Natural killer cell (primary cell): Measurements from ENCODE around the gene MYO5B. TPM values are rescaled to one million over a fixed set of nuclear protein-coding genes. Genes with fewer than 3 reads are reported as not detected.

Source experiments
- ATAC-seq, 3 donors: fragments of 150-1000 bp in 2 of 3; fragments of 200-7000 bp in 1 of 3; cut with Tn5 transposase; 1 replicate in 1 of 3; 2 replicates in 2 of 3; pipeline ENCODE4 v1.10.0; 2021; ENCODE audit warnings: mild to moderate bottlenecking in 2 of 3, moderate library complexity in 2 of 3
- DNase-seq, 2 donors: peaks; one replicate each; pipeline versions ENCODE4 v3.0.0 to v3.0.0-alpha.2; 2013 to 2021; ENCODE audit warnings: mixed read lengths in 1 of 2
- H3K27ac ChIP-seq: one replicate; pipeline ENCODE4 v1.5.1; 2013; ENCODE audit warnings: mild to moderate bottlenecking, low read length
- H3K27me3 ChIP-seq: one replicate; pipeline ENCODE4 v1.6.1; 2013; ENCODE audit warnings: low read length; ENCODE audit not compliant: control insufficient read depth, insufficient read depth
- H3K36me3 ChIP-seq: one replicate; pipeline ENCODE4 v1.6.1; 2013; ENCODE audit warnings: low read length; ENCODE audit not compliant: control insufficient read depth, insufficient read depth
- H3K4me1 ChIP-seq: one replicate; pipeline ENCODE4 v1.6.1; 2013; ENCODE audit warnings: low read length; ENCODE audit not compliant: control insufficient read depth, insufficient read depth
- H3K4me3 ChIP-seq: one replicate; pipeline ENCODE4 v1.5.1; 2013; ENCODE audit warnings: low read length
- H3K9me3 ChIP-seq: one replicate; pipeline ENCODE4 v1.6.1; 2013; ENCODE audit warnings: low read length; ENCODE audit not compliant: control insufficient read depth, insufficient read depth
- H3K27ac Mint-ChIP-seq, 2 donors: one replicate each; pipeline ENCODE4 v1.8.0; 2022; ENCODE audit warnings: mild to moderate bottlenecking in 2 of 2, mixed read lengths in 2 of 2, moderate library complexity in 1 of 2
- H3K27me3 Mint-ChIP-seq, 2 donors: one replicate each; pipeline ENCODE4 v1.8.0; 2022; ENCODE audit warnings: low read depth in 2 of 2, mixed read lengths in 2 of 2
- H3K36me3 Mint-ChIP-seq: one replicate; pipeline ENCODE4 v1.8.0; 2022; ENCODE audit warnings: mixed read lengths
- H3K4me1 Mint-ChIP-seq, 2 donors: one replicate each; pipeline ENCODE4 v1.8.0; 2022; ENCODE audit warnings: mixed read lengths in 2 of 2
- H3K4me3 Mint-ChIP-seq: one replicate; pipeline ENCODE4 v1.8.0; 2022; ENCODE audit warnings: mild to moderate bottlenecking, moderate library complexity, mixed read lengths
- H3K9me3 Mint-ChIP-seq, 2 donors: one replicate each; pipeline ENCODE4 v1.8.0; 2022; ENCODE audit warnings: mixed read lengths in 2 of 2
- CTCF ChIP-seq: fragments of 200-600 bp; IDR thresholded peaks from one replicate; pipeline ENCODE4 v1.8.0; 2022; ENCODE audit warnings: antibody characterized with exemption
- WGBS: methylation state at CpG from one replicate; pipeline ENCODE4 v1.1.7; 2013; ENCODE audit warnings: missing lambda C conversion rate; ENCODE audit not compliant: insufficient coverage; 5-methylcytosine and 5-hydroxymethylcytosine counted together
- intact Hi-C: fragments of 100-400 bp; cut with micrococcal nuclease; formaldehyde crosslinking; loops from one replicate; pipeline ENCODE4 v1.14.2; 2022
- total RNA-seq, 4 donors: library from RNA; stranded (reverse); fragments of 120-200 nt in 1 of 4; gene quantifications; one replicate each; pipeline versions ENCODE4 v1.2.3 to v1.2.4, GENCODE V29; 2013 to 2022

Gene MYO5B
- total RNA-seq, 3 donors from 2014 or later (not counting 1 experiment from before 2014, with no cell fraction given), result 0.33 TPM; not detected in 2

GRCh38 chr18:50090370-50091312, 104.3 kb downstream of the MYO5B start:
- Mint-ChIP-seq H3K27me3 (peaks cover 21 to 44% of the 10 kb centered on the region in 2 donors), H3K9me3 (no peaks in the 10 kb centered on the region), H3K4me1 (no peaks in the 10 kb centered on the region), H3K36me3 (no peaks in the 10 kb centered on the region), H3K4me3 (no peak overlapping the region), H3K27ac (no peak overlapping the region)
- TF ChIP-seq CTCF, result no peak
- DNase-seq, result no peak
- Histone ChIP-seq H3K36me3 (no peaks in the 10 kb centered on the region), H3K27me3 (no peaks in the 10 kb centered on the region), H3K4me3 (no peak overlapping the region), H3K27ac (no peak overlapping the region), H3K9me3 (no peaks in the 10 kb centered on the region), H3K4me1 (no peaks in the 10 kb centered on the region)
- 79% methylated on average over 6 of the region's 6 CpGs for WGBS
- no peak for ATAC-seq
- intact Hi-C loops, result no loop called here

- Histone ChIP-seq H3K27ac (no peak overlapping the region), H3K4me1 (no peaks in the 10 kb centered on the region), H3K9me3 (no peaks in the 10 kb centered on the region), H3K4me3 (no peak overlapping the region), H3K36me3 (no peaks in the 10 kb centered on the region), H3K27me3 (no peaks in the 10 kb centered on the region)
- ATAC-seq (no peak), DNase-seq (no peak)
- 87% methylated on average over 9 of the region's 9 CpGs for WGBS
- Mint-ChIP-seq H3K4me1 (no peaks in the 10 kb centered on the region), H3K36me3 (no peaks in the 10 kb centered on the region), H3K27ac (no peak overlapping the region), H3K9me3 (no peaks in the 10 kb centered on the region), H3K27me3 (peaks cover 21 to 44% of the 10 kb centered on the region in 2 donors), H3K4me3 (no peak overlapping the region)
- intact Hi-C loops, result no loop called here
- no peak for TF ChIP-seq CTCF
Observed at GRCh38 chr18:50089702-50090101, 105.2 kb downstream of the MYO5B start.

- Histone ChIP-seq H3K4me3 (no peak overlapping the region), H3K9me3 (no peaks in the 10 kb centered on the region), H3K27me3 (no peaks in the 10 kb centered on the region), H3K36me3 (no peaks in the 10 kb centered on the region), H3K27ac (no peak overlapping the region), H3K4me1 (no peaks in the 10 kb centered on the region)
- Mint-ChIP-seq H3K4me3 (no peak overlapping the region), H3K4me1 (no peaks in the 10 kb centered on the region), H3K27me3 (peaks cover 13 to 23% of the 10 kb centered on the region in 2 donors), H3K9me3 (no peaks in the 10 kb centered on the region), H3K27ac (no peak overlapping the region), H3K36me3 (no peaks in the 10 kb centered on the region)
- intact Hi-C loops, result no loop called here
- DNase-seq (no peak), ATAC-seq (no peak)
- WGBS, result 72% methylated on average over 3 of the region's 3 CpGs
- no peak for TF ChIP-seq CTCF
Observed at GRCh38 chr18:50083708-50084107, 111.2 kb downstream of the MYO5B start.
